RWPE1 (cell line): ENCODE results near the gene BLTP2.
"Not testable (repeated sequence)": the region's sequence is repeated elsewhere in the genome, so short reads cannot be mapped to it uniquely, and the experiment has no call there.

Experiments used
- CTCF ChIA-PET: fragments of 350-600 bp; sonication (Branson Sonifier 250); formaldehyde crosslinking; extraction: SDS; loops from one replicate; lab custom pipeline; 2021; lab: Yijun Ruan, JAX
- POLR2A ChIA-PET: fragments of 400-600 bp; formaldehyde crosslinking; extraction: SDS; loops from one replicate; lab custom pipeline; 2020; ENCODE audit warnings: antibody characterized with exemption; ENCODE audit not compliant: low non-redundant PET; lab: Yijun Ruan, JAX
- DNase-seq: peaks from one replicate; pipeline ENCODE4 v3.0.0; 2012; ENCODE audit warnings: low spot score
- H3K27ac ChIP-seq: fragments of 450-650 bp; 2 replicates; pipeline ENCODE4 v1.5.1; 2017
- TF ChIP-seq, protein P1 (sequence below): fragments of 450-650 bp; conservative IDR thresholded peaks from 2 replicates; pipeline ENCODE4 v1.5.1; 2017; ENCODE audit warnings: low read depth, mild to moderate bottlenecking

Gene BLTP2

DNA sequence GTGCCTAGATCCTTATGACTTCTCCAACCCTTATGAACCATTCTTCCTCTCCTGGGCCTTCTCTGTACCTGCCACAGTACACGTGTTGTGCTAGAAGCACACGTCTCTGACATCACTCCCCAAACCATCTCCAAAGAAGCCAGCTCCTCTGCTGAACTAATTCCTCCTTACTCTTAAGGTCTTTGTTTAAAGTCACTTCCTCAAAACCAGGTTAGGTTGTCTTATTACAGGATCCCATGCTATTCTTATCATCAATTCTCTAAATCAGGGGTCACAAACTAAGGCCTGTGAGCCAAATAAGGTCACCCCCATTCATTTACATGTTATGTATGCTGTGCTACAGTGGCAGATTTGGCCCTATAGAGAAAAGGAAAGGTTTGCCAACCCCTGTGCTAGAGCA lies 21.0 kb upstream of the BLTP2 start:
- no peak overlapping the region for H3K27ac ChIP-seq
- no peak for DNase-seq
- TF ChIP-seq, protein P1, sequence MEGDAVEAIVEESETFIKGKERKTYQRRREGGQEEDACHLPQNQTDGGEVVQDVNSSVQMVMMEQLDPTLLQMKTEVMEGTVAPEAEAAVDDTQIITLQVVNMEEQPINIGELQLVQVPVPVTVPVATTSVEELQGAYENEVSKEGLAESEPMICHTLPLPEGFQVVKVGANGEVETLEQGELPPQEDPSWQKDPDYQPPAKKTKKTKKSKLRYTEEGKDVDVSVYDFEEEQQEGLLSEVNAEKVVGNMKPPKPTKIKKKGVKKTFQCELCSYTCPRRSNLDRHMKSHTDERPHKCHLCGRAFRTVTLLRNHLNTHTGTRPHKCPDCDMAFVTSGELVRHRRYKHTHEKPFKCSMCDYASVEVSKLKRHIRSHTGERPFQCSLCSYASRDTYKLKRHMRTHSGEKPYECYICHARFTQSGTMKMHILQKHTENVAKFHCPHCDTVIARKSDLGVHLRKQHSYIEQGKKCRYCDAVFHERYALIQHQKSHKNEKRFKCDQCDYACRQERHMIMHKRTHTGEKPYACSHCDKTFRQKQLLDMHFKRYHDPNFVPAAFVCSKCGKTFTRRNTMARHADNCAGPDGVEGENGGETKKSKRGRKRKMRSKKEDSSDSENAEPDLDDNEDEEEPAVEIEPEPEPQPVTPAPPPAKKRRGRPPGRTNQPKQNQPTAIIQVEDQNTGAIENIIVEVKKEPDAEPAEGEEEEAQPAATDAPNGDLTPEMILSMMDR = no peak
- ChIA-PET POLR2A (no interaction called here), CTCF (interaction anchor here (0.6 kb wide), 1 partner anchor 15 kb away, joined by 3 read pairs; no protein-coding TSS in a partner anchor)

DNA sequence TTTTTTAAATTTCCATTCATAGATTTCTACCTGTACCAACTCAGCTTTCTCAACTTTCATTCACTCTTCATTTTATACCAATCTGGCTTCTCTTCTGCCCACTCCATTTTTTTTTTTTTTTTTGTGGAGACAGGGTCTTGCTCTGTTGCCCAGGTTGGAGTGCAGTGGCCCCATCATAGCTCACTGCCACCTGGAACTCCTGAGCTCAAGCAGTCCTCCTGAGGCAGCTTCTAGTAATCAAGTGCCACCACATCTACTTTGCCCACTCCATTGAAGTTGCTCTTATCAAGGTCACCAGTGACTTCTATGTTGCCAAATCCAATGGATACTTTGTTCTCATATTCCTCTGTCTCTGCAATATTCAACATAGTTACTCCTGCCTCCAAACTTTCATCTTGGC lies 18.8 kb upstream of the BLTP2 start:
- no peak for DNase-seq
- TF ChIP-seq, protein P1 = no peak
- ChIA-PET CTCF (no interaction called here), POLR2A (no interaction called here)
- H3K27ac ChIP-seq = no peak overlapping the region

DNA sequence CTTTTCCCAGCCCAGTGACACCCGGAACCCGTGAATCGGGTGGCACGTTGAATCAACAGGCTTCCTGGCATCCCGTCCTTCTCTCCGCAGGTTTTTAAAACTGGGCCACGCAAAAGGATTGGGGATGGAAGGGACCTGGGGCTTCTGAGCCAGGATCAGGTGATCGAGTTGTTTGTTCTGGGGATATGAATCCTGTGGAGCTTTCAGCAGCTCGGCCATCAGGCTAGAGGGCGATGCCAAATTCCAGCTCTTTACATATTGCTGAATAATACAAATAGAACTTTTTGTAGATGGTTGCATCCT lies 17.5 kb upstream of the BLTP2 start:
- ChIA-PET CTCF (interaction anchor here (0.9 to 1.5 kb wide), 2 partner anchors 13 to 14 kb away, joined by 3 to 4 read pairs; no protein-coding TSS in a partner anchor), POLR2A (interaction anchor here (0.8 to 1.7 kb wide), 2 partner anchors 13 to 18 kb away, joined by 3 to 5 read pairs; no protein-coding TSS in a partner anchor)
- TF ChIP-seq, protein P1 = no peak
- no peak for DNase-seq
- H3K27ac ChIP-seq = peak overlapping the region; percentile 90

DNA sequence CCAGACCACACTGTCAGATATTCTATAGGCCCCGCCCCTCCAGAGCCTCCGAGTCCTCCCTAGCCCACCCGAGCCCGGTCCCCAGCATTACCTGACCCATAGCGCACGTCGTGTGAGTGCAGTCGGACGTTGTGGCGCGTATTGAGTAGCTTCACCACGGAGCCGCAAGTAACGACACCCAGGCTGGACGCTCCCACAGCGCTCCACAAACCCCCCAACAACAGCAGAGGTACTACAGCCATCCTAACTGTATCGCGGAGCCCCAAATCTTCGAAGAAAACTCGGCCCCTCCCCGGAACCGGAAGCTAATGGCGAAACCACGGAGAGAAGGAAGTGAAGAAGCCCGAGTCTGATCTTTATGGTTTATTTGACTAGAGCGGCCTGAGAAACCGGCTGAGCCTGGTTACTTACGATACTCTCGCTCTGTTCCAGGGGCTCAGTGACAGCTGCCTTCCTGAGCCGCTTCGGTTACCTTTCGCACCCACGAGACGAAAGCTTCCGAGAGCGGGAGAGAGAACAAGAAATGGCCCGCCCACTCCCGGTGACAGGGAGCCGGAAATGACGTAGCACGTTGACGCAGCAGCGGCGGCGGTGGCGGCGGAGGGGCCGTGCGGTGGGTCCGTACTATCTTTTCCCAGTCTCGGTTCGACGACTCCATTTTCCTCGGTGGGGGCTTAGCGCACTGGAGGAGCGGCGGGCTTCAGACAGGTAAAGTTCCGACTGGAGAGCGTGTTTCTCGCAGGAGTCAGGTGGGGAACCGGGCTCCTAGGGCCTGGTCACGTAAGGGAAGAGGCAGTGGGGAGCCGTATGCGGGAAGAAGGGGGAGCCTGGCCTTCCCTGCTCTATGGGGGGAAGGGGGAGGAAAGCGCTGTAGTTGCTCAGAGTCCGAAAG lies 16.9 kb upstream of the BLTP2 start, which contains the start of the genes SDF2 and SUPT6H:
Gene SDF2, minus strand, starts transcription at position 272 of the 892 bp plus-strand sequence. Its CDS starts 30 bp downstream, at position 242.
Gene SUPT6H, plus strand, starts transcription at position 571 of the 892 bp plus-strand sequence. CDS start 11,197 bp downstream, outside the sequence.
- POLR2A ChIA-PET = interaction anchor here (0.8 to 1.7 kb wide), 4 partner anchors 13 to 55 kb away, joined by 3 to 5 read pairs (median 4); no protein-coding TSS in a partner anchor
- peak within 1 kb of the TSS; percentile 90 for H3K27ac ChIP-seq
- peak; percentile 92 for DNase-seq

DNA sequence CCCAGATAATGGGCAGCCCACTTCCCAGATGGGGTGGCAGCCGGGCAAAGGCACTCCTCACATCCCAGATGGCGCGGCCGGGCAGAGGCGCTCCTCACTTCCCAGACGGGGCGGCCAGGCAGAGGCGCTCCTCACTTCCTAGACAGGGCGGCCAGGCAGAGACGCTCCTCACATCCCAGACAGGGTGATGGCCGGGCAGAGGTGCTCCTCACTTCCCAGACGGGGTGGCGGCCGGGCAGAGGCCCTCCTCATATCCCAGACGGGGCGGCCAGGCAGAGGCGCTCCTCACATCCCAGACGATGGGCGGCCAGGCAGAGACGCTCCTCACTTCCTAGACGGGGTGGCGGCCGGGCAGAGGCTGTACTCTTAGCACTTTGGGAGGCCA lies 14.5 kb upstream of the BLTP2 start:
- CTCF ChIA-PET, POLR2A ChIA-PET, DNase-seq, H3K27ac ChIP-seq: not testable (repeated sequence)

More for the DNA sequence above, 16.9 kb upstream of the BLTP2 start, which contains the start of the genes SDF2 and SUPT6H:
- TF ChIP-seq, protein P1 = no peak
- CTCF ChIA-PET = interaction anchor here (0.6 to 1.5 kb wide), 5 partner anchors 8 to 231 kb away, joined by 3 to 6 read pairs (median 4); no protein-coding TSS in a partner anchor

DNA sequence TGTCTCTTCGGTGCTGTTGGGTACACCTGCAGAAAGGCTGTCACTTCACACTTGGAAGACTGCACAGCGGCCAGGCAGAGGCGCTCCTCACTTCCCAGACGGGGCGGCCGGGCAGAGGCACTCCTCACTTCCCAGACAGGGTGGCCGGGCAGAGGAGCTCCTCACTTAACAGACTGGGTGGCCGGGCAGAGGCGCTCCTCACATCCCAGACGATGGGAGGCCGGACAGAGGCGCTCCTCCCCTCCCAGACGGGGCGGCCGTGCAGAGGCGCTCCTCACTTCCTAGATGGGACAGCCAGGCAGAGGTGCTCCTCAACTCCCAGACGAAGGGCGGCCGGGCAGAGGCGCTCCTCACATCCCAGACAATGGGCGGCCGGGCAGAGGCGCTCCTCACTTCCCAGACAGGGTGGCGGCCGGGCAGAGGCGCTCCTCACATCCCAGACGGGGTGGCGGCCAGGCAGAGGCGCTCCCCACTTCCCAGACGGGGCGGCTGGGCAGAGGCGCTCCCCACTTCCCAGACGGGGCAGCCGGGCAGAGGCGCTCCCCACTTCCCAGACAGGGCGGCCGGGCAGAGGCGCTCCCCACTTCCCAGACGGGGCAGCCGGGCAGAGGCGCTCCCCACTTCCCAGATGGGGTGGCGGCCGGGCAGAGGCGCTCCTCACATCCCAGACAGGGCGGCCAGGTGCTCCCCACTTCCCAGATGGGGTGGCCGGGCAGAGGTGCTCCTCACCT lies 14.0 kb upstream of the BLTP2 start:
- CTCF ChIA-PET = interaction anchor here (0.6 kb wide), 1 partner anchor 237 kb away, joined by 3 read pairs; no protein-coding TSS in a partner anchor
- POLR2A ChIA-PET, DNase-seq, H3K27ac ChIP-seq: not testable (repeated sequence)

DNA sequence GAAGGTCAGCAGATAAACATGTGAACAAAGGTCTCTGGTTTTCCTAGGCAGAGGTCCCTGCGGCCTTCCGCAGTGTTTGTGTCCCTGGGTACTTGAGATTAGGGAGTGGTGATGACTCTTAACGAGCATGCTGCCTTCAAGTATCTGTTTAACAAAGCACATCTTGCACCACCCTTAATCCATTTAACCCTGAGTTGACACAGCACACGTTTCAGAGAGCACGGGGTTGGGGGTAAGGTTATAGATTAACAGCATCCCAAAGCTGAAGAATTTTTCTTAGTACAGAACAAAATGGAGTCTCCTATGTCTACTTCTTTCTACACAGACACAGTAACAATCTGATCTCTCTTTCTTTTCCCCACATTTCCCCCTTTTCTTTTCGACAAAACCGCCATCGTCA lies 13.4 kb upstream of the BLTP2 start:
- ChIA-PET POLR2A (interaction anchor here (1.1 kb wide), 1 partner anchor 13 kb away, joined by 5 read pairs; the partner anchor contains the start of gene BLTP2), CTCF (interaction anchor here (0.6 kb wide), 1 partner anchor 238 kb away, joined by 3 read pairs; no protein-coding TSS in a partner anchor)
- not testable (repeated sequence) for H3K27ac ChIP-seq, DNase-seq
